Measurements from ENCODE around the gene VPS37B.

DNA sequence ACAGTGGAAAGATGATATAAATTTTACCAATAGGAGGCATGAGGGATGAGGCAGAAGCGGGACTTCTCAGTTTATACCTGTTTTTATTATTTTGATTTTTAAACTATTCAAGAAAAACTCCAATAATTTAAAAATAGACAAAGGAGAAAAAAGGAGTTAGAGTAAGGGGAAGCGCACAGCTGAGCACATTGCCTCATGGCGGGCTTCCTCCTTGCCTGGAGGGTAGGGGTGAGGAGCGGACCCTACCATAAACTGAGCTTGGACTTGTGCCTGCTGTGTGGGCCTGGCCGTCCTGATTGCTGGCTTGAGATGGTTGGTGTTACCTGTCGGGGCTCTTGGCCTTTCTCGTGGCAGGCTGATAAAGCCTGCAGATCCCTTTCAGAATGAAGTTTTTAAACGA, 75.8 kb downstream of the VPS37B start:
- TF ChIP-seq POLR2A (IDR thresholded peaks at IDR 0.05) (no peak), CTCF (IDR thresholded peaks at IDR 0.05) (no peak)
